ENCODE measurements around the gene BMP15. TPM values are rescaled to one million over a fixed set of nuclear protein-coding genes. Genes with fewer than 3 reads are reported as not detected.

Gene BMP15
- total RNA-seq, 3 donors from 2014 or later (not counting 1 experiment from before 2014, with no cell fraction given) = not detected

GRCh38 chrX:50874876-50875275, 35.7 kb upstream of the BMP15 start:
- Histone ChIP-seq H3K4me3 (ENCODE audit: low read length) (no peak overlapping the region), H3K4me1 (ENCODE audit: control insufficient read depth, insufficient read depth, low read length) (no peaks in the 10 kb centered on the region), H3K9me3 (ENCODE audit: control insufficient read depth, insufficient read depth, low read length) (no peaks in the 10 kb centered on the region), H3K36me3 (ENCODE audit: control insufficient read depth, insufficient read depth, low read length) (no peaks in the 10 kb centered on the region), H3K27ac (ENCODE audit: low read length) (no peak overlapping the region), H3K27me3 (ENCODE audit: control insufficient read depth, insufficient read depth, low read length) (no peaks in the 10 kb centered on the region)
- no peaks in the 10 kb centered on the region for H3K4me1 Mint-ChIP-seq
- intact Hi-C loops (cut with micrococcal nuclease) = no loop called here
- TF ChIP-seq, protein P1, sequence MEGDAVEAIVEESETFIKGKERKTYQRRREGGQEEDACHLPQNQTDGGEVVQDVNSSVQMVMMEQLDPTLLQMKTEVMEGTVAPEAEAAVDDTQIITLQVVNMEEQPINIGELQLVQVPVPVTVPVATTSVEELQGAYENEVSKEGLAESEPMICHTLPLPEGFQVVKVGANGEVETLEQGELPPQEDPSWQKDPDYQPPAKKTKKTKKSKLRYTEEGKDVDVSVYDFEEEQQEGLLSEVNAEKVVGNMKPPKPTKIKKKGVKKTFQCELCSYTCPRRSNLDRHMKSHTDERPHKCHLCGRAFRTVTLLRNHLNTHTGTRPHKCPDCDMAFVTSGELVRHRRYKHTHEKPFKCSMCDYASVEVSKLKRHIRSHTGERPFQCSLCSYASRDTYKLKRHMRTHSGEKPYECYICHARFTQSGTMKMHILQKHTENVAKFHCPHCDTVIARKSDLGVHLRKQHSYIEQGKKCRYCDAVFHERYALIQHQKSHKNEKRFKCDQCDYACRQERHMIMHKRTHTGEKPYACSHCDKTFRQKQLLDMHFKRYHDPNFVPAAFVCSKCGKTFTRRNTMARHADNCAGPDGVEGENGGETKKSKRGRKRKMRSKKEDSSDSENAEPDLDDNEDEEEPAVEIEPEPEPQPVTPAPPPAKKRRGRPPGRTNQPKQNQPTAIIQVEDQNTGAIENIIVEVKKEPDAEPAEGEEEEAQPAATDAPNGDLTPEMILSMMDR (IDR thresholded peaks at IDR 0.05) = no peak
- H3K9me3 Mint-ChIP-seq = no peaks in the 10 kb centered on the region
- H3K36me3 Mint-ChIP-seq = no peaks in the 10 kb centered on the region
- no peak for ATAC-seq
- no peak overlapping the region for H3K4me3 Mint-ChIP-seq
- 53% methylated on average over 2 of the region's 3 CpGs for WGBS (ENCODE audit: insufficient coverage)
- H3K27me3 Mint-ChIP-seq (ENCODE audit: low read depth in 2 of 2) = peaks cover under 1 to 25% of the 10 kb centered on the region in 2 donors
- no peak overlapping the region for H3K27ac Mint-ChIP-seq
- DNase-seq = no peak

DNA sequence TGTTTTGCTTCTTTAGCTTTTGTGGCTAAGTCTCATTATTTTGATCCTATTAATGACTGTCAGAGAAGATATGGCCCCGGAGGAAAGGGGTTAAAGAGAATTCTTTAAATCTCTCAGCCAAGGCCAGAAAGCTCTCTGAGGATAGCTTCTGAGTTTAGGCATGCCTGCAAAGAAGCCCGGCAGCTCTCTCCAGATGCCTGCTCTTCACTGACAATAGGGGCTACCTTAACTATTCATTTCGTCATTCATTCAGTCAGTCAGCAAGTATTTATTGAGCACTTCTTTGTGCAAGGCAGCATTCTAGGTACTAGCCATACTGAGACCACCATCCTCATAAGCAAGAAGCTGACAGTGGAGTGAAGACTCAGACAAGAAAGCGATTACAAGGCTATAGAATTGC, 34.0 kb upstream of the BMP15 start:
- Histone ChIP-seq H3K9me3 (ENCODE audit: control insufficient read depth, insufficient read depth, low read length) (no peaks in the 10 kb centered on the region), H3K4me3 (ENCODE audit: low read length) (no peak overlapping the region), H3K27ac (ENCODE audit: low read length) (no peak overlapping the region), H3K4me1 (ENCODE audit: control insufficient read depth, insufficient read depth, low read length) (no peaks in the 10 kb centered on the region), H3K27me3 (ENCODE audit: control insufficient read depth, insufficient read depth, low read length) (no peaks in the 10 kb centered on the region), H3K36me3 (ENCODE audit: control insufficient read depth, insufficient read depth, low read length) (no peaks in the 10 kb centered on the region)
- H3K4me1 Mint-ChIP-seq = no peaks in the 10 kb centered on the region
- H3K27me3 Mint-ChIP-seq (ENCODE audit: low read depth in 2 of 2) = peaks cover 0 to 15% of the 10 kb centered on the region in 2 donors
- no peak for ATAC-seq
- H3K36me3 Mint-ChIP-seq = no peaks in the 10 kb centered on the region
- 78% methylated on average over 4 of the region's 4 CpGs for WGBS (ENCODE audit: insufficient coverage)
- intact Hi-C loops (cut with micrococcal nuclease) = no loop called here
- H3K4me3 Mint-ChIP-seq = no peak overlapping the region
- no peak overlapping the region for H3K27ac Mint-ChIP-seq
- no peaks in the 10 kb centered on the region for H3K9me3 Mint-ChIP-seq
- DNase-seq = no peak
- TF ChIP-seq, protein P1 (IDR thresholded peaks at IDR 0.05) = no peak

DNA sequence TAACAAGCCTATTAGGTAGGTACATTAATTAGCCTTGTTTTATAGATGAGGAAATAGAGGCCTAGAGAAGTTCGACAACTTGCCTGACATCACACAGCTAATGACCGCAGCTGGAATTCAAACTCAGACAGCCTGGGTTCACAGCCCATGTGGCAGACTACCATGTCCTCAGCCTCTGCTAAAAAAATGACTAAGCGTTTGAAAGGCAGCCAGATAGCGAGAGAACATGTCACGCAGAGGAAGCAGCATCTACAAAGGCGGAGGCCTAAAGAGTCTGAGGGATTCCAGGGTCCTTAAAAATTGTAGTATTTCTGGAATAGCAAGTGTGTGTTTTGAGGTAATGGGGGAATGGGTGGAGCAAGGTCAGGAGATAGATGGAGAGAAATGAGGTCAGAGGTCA, 33.2 kb upstream of the BMP15 start:
- ATAC-seq (no peak), DNase-seq (no peak)
- Histone ChIP-seq H3K9me3 (ENCODE audit: control insufficient read depth, insufficient read depth, low read length) (no peaks in the 10 kb centered on the region), H3K36me3 (ENCODE audit: control insufficient read depth, insufficient read depth, low read length) (no peaks in the 10 kb centered on the region), H3K4me1 (ENCODE audit: control insufficient read depth, insufficient read depth, low read length) (no peaks in the 10 kb centered on the region), H3K4me3 (ENCODE audit: low read length) (no peak overlapping the region), H3K27ac (ENCODE audit: low read length) (no peak overlapping the region), H3K27me3 (ENCODE audit: control insufficient read depth, insufficient read depth, low read length) (no peaks in the 10 kb centered on the region)
- Mint-ChIP-seq H3K9me3 (no peaks in the 10 kb centered on the region), H3K4me3 (no peak overlapping the region), H3K36me3 (no peaks in the 10 kb centered on the region), H3K4me1 (no peaks in the 10 kb centered on the region), H3K27me3 (ENCODE audit: low read depth in 2 of 2) (peaks cover 0 to 7% of the 10 kb centered on the region in 2 donors), H3K27ac (no peak overlapping the region)
- 91% methylated on average over 6 of the region's 6 CpGs for WGBS (ENCODE audit: insufficient coverage)
- intact Hi-C loops (cut with micrococcal nuclease) = no loop called here
- TF ChIP-seq, protein P1 (IDR thresholded peaks at IDR 0.05) = no peak

DNA sequence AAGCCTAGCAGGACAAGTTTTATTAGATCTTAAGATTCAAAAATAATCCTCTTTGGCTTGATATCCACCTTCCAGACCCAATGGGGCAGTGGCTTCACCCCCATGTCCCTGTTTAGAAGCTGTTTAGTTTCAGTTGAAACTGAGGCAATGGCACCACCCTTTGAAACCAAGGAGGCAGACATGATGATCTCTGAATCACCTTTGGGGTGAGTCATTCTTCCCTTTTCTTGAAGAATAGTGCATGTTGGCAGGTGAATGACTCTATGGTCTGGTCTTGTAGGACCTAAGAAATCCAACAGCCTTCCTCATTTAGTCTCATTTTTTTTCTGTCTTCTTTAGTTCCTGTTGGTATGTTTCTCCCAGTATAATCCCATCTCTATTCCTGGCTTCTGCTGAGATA, 29.5 kb upstream of the BMP15 start:
- H3K4me3 Mint-ChIP-seq = no peak overlapping the region
- Histone ChIP-seq H3K27me3 (ENCODE audit: control insufficient read depth, insufficient read depth, low read length) (no peaks in the 10 kb centered on the region), H3K4me1 (ENCODE audit: control insufficient read depth, insufficient read depth, low read length) (no peaks in the 10 kb centered on the region), H3K27ac (ENCODE audit: low read length) (no peak overlapping the region), H3K4me3 (ENCODE audit: low read length) (no peak overlapping the region), H3K9me3 (ENCODE audit: control insufficient read depth, insufficient read depth, low read length) (no peaks in the 10 kb centered on the region), H3K36me3 (ENCODE audit: control insufficient read depth, insufficient read depth, low read length) (no peaks in the 10 kb centered on the region)
- ATAC-seq (no peak), DNase-seq (no peak)
- no peak overlapping the region for H3K27ac Mint-ChIP-seq
- H3K4me1 Mint-ChIP-seq = no peaks in the 10 kb centered on the region
- intact Hi-C loops (cut with micrococcal nuclease) = no loop called here
- H3K9me3 Mint-ChIP-seq = no peaks in the 10 kb centered on the region
- no peaks in the 10 kb centered on the region for H3K36me3 Mint-ChIP-seq
- TF ChIP-seq, protein P1 (IDR thresholded peaks at IDR 0.05) = no peak
- peaks cover 0 to 5% of the 10 kb centered on the region in 2 donors for H3K27me3 Mint-ChIP-seq (ENCODE audit: low read depth in 2 of 2)
